ENCODE data around the gene CCDC192. TPM values are rescaled to one million over a fixed set of nuclear protein-coding genes. Genes with fewer than 3 reads are reported as not detected.
"Not testable (repeated sequence)": the region's sequence is repeated elsewhere in the genome, so short reads cannot be mapped to it uniquely, and the experiment has no call there.

The CCDC192 gene
- total RNA-seq, 2 donors from 2014 or later: not detected

DNA sequence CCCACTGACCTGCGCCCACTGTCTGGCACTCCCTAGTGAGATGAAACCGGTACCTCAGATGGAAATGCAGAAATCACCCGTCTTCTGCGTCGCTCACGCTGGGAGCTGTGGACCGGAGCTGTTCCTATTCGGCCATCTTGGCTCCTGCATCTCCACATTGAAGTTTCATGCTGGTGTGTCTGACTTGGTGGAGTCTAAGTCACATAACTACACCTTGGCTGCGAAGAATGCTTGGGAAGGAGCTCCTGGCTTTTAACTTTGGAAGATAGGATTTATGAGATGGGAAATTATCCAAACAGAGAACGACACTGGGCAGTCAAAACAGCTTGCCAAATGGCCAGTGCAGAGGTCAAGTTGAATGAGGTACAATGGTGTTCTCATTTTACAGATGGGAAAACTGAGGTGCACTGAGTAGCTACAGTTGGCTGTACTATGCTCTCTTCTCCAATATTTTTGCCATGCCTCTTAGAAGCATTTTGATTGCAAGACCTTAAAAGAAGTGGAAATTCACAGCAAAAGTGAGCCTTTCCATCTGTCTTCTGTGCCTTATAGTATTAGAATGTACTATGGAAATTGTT, 36.7 kb downstream of the CCDC192 start:
- H3K36me3 ChIP-seq (replicated peaks in 1 of 2; ENCODE audit: insufficient read depth in 1 of 2, low read depth in 2 of 2): no peaks in the 10 kb centered on the region
- H3K27ac ChIP-seq: no peak overlapping the region
- no peak for DNase-seq
- TF ChIP-seq, protein P1, sequence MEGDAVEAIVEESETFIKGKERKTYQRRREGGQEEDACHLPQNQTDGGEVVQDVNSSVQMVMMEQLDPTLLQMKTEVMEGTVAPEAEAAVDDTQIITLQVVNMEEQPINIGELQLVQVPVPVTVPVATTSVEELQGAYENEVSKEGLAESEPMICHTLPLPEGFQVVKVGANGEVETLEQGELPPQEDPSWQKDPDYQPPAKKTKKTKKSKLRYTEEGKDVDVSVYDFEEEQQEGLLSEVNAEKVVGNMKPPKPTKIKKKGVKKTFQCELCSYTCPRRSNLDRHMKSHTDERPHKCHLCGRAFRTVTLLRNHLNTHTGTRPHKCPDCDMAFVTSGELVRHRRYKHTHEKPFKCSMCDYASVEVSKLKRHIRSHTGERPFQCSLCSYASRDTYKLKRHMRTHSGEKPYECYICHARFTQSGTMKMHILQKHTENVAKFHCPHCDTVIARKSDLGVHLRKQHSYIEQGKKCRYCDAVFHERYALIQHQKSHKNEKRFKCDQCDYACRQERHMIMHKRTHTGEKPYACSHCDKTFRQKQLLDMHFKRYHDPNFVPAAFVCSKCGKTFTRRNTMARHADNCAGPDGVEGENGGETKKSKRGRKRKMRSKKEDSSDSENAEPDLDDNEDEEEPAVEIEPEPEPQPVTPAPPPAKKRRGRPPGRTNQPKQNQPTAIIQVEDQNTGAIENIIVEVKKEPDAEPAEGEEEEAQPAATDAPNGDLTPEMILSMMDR (IDR thresholded peaks at IDR 0.05): no peak
- TF ChIP-seq POLR2A (IDR thresholded peaks at IDR 0.05): no peak
- intact Hi-C loops (cut with DNase I): no loop called here
- no peaks in the 10 kb centered on the region for H3K9me3 ChIP-seq
- H3K4me3 ChIP-seq: no peak overlapping the region
- 84 to 93% methylated on average over 7 to 9 of the region's 10 CpGs for WGBS, 2 donors
- H3K4me1 ChIP-seq: no peaks in the 10 kb centered on the region
- no peak for ATAC-seq
- H3K27me3 ChIP-seq: no peaks in the 10 kb centered on the region

DNA sequence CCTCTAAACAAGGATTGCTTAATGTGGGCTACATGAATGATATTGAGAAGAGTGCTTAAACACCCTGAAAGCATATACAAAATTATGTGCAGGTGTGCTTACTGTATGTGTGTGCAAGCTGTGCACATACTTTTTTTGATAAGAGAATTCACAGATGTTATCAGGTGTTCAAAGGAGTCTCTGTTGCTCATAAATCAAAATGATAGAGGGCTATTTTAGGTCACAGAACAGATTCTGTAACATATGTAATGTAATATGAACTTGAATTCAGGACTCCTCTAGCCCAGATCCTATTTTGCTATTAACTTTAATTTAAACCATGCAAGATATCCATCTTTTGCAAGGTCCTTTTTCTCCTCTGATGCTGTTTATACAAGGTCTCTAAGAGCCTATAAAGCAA, 38.2 kb downstream of the CCDC192 start:
- intact Hi-C loops (cut with DNase I): no loop called here
- H3K4me1 ChIP-seq: no peaks in the 10 kb centered on the region
- H3K27me3 ChIP-seq: no peaks in the 10 kb centered on the region
- no peaks in the 10 kb centered on the region for H3K36me3 ChIP-seq (replicated peaks in 1 of 2; ENCODE audit: insufficient read depth in 1 of 2, low read depth in 2 of 2)
- ATAC-seq (no peak), DNase-seq (no peak)
- no peak for TF ChIP-seq POLR2A (IDR thresholded peaks at IDR 0.05)
- TF ChIP-seq, protein P1 (IDR thresholded peaks at IDR 0.05): no peak
- H3K4me3 ChIP-seq: no peak overlapping the region
- no peaks in the 10 kb centered on the region for H3K9me3 ChIP-seq
- no peak overlapping the region for H3K27ac ChIP-seq

DNA sequence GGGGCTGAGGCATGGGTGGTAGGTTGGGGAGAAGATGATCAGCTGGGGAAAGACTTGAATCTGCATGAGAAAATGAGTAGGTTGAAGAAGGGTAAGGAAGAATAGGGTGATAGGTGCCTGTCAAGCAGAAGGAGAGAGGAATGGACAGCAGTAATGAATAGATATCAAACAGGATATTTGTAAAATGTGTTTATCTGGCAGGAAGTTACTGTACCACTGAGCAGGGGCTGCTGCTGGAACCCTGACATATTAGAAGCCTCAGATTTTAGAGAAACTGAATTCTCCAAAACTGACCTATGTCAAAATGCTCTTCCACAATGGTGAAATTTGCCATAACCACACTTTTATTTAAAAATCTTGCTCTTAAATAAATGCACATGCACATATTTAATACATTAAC, 41.0 kb downstream of the CCDC192 start:
- ATAC-seq (no peak), DNase-seq (no peak)
- Histone ChIP-seq H3K4me1 (no peaks in the 10 kb centered on the region), H3K4me3 (no peak overlapping the region), H3K9me3 (no peaks in the 10 kb centered on the region), H3K36me3 (replicated peaks in 1 of 2; ENCODE audit: insufficient read depth in 1 of 2, low read depth in 2 of 2) (no peaks in the 10 kb centered on the region), H3K27me3 (no peaks in the 10 kb centered on the region), H3K27ac (no peak overlapping the region)
- intact Hi-C loops (cut with DNase I): no loop called here
- TF ChIP-seq, protein P1 (IDR thresholded peaks at IDR 0.05): no peak

DNA sequence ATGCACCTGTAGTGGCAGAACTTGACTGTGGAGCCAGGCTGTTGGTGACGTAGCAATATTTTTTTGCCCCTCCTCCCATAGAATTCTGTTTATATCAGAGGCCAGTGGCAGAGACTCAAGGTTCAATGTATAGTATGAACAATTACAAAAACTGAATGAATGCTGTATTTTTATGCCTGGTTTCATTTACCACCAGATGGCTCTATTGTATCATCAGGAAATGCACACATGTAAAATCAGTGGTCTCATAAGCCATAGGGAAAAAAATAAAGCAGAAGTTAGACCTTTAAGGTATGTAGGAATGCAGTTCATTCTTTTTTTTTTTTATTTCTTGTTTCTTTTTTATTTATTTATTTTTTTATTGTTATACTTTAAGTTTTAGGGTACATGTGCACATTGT, 43.6 kb downstream of the CCDC192 start:
- 68 to 79% methylated on average over 1 of the region's 1 CpG for WGBS, 2 donors
- TF ChIP-seq, protein P1 (IDR thresholded peaks at IDR 0.05): peak in 6 of 7 experiments; percentile 23 to 47 (median 40)
- no peak for TF ChIP-seq POLR2A (IDR thresholded peaks at IDR 0.05)
- intact Hi-C loops (cut with DNase I): no loop called here
- Histone ChIP-seq H3K4me1 (no peaks in the 10 kb centered on the region), H3K4me3 (no peak overlapping the region), H3K27ac (no peak overlapping the region), H3K27me3 (no peaks in the 10 kb centered on the region), H3K36me3 (replicated peaks in 1 of 2; ENCODE audit: insufficient read depth in 1 of 2, low read depth in 2 of 2) (no peaks in the 10 kb centered on the region), H3K9me3 (no peaks in the 10 kb centered on the region)
- no peak for DNase-seq
- no peak for ATAC-seq

DNA sequence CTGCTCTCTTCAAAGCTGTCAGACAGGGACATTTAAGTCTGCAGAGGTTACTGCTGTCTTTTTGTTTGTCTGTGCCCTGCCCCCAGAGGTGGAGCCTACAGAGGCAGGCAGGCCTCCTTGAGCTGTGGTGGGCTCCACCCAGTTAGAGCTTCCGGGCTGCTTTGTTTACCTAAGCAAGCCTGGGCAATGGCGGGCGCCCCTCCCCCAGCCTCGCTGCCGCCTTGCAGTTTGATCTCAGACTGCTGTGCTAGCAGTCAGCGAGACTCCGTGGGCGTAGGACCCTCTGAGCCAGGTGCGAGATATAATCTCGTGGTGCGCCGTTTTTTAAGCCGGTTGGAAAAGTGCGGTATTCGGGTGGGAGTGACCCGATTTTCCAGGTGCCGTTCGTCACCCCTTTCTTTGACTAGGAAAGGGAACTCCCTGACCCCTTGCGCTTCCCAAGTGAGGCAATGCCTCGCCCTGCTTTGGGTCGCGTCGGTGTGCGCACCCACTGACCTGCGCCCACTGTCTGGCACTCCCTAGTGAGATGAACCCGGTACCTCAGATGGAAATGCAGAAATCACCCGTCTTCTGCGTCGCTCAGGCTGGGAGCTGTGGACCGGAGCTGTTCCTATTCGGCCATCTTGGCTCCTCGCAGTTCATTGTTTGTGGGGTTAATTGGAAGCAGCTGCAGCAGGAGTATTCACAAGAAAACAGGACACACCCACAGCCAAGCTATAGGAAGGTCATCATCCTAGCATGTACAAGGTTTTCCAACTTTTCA, 49.5 kb downstream of the CCDC192 start:
- H3K4me3 ChIP-seq; ATAC-seq; H3K9me3 ChIP-seq; H3K36me3 ChIP-seq (replicated peaks in 1 of 2; ENCODE audit: insufficient read depth in 1 of 2, low read depth in 2 of 2); DNase-seq; H3K27me3 ChIP-seq; intact Hi-C loops (cut with DNase I); H3K27ac ChIP-seq: not testable (repeated sequence)
- peaks cover 22% of the 10 kb centered on the region for H3K4me1 ChIP-seq
- 77 to 93% methylated on average over 27 of the region's 32 CpGs for WGBS, 2 donors
